HG02870 (cell line): Measurements from ENCODE around the gene F2RL3.
"Not testable (repeated sequence)": the region's sequence is repeated elsewhere in the genome, so short reads cannot be mapped to it uniquely, and the experiment has no call there.

Experiments used
- ATAC-seq: cut with Tn5 transposase; IDR thresholded peaks from one replicate; pipeline ENCODE4 v1.9.1; 2021; ENCODE audit warnings: mild to moderate bottlenecking, moderate library complexity; ENCODE audit not compliant: unreplicated experiment

Gene F2RL3

GRCh38 chr19:16919496-16919895, 30.7 kb downstream of the F2RL3 start:
- no peak for ATAC-seq

- no peak for ATAC-seq
Observed at GRCh38 chr19:16920816-16921529, 32.2 kb downstream of the F2RL3 start.

GRCh38 chr19:16921766-16922591, 33.2 kb downstream of the F2RL3 start:
- ATAC-seq: no peak

- ATAC-seq: no peak
Observed at GRCh38 chr19:16922592-16922934, 33.8 kb downstream of the F2RL3 start.

- no peak for ATAC-seq
Observed at GRCh38 chr19:16922949-16923348, 34.1 kb downstream of the F2RL3 start.

GRCh38 chr19:16927883-16928282, 39.1 kb downstream of the F2RL3 start:
- no peak for ATAC-seq

GRCh38 chr19:16928351-16928750, 39.6 kb downstream of the F2RL3 start:
- ATAC-seq: no peak

GRCh38 chr19:16928916-16929315, 40.1 kb downstream of the F2RL3 start:
- ATAC-seq: no peak

GRCh38 chr19:16930753-16931152, 42.0 kb downstream of the F2RL3 start:
- ATAC-seq: no peak

GRCh38 chr19:16931306-16931705, 42.5 kb downstream of the F2RL3 start:
- ATAC-seq: no peak

GRCh38 chr19:16934489-16934888, 45.7 kb downstream of the F2RL3 start:
- no peak for ATAC-seq

GRCh38 chr19:16936901-16937300, 48.1 kb downstream of the F2RL3 start:
- no peak for ATAC-seq

- not testable (repeated sequence) for ATAC-seq
Observed at GRCh38 chr19:16937796-16938195, 49.0 kb downstream of the F2RL3 start.

GRCh38 chr19:16938211-16938610, 49.4 kb downstream of the F2RL3 start:
- ATAC-seq: no peak

- ATAC-seq: not testable (repeated sequence)
Observed at GRCh38 chr19:16940063-16940462, 51.3 kb downstream of the F2RL3 start.

- ATAC-seq: no peak
Observed at GRCh38 chr19:16940626-16941025, 51.8 kb downstream of the F2RL3 start.
